KBM-7 (cell line): ENCODE measurements around the gene RPH3AL.

Experiments used
- DNase-seq: peaks from one replicate; pipeline ENCODE4 v3.0.0-alpha.2; 2015
- in situ Hi-C: fragments of 300-500 bp; cut with MboI; formaldehyde crosslinking; loops from 2 replicates; pipeline ENCODE4 v1.14.3; 2020; ENCODE audit warnings: low sequenced_read_pairs, low pct_unique_long_range_greater_than_20kb, mixed read lengths

RPH3AL gene

DNA sequence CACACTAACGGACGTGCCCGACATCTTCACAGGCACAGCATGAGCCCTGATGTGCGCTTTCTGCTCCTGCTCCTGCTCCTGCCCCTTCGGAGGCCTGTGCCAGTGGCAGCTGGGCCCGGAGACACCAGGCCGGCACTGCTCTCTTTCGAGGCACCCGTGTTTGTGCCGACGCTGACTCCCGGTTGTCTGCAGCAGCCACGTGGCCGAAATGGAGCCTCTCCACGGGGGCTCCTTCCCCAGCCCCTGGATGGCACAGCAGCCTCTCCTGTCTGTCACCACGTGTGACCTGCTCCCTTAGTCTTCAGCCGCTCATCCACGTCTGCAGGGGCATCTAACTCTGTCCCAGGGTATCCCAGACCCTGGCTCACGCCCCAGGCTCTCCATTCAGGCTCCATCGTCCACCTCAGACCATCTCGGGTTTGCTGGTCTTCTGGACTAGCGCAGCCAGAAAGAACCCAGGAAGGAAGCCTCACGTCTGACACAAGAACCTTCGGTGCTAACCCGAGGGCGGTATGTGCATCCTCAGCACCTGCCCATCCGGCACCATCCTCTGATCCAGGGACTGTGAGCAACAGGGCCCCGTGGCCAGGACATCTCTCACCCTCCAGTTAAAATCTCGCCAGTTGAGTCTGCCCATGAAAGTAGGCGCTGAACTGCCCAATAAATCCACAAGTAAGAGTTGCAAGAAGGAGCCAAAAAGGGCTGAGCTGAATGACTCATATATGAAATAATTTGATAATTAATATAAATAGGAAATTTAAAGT lies 4.2 kb upstream of the RPH3AL start:
- in situ Hi-C loops = no loop called here
- DNase-seq = no peak

DNA sequence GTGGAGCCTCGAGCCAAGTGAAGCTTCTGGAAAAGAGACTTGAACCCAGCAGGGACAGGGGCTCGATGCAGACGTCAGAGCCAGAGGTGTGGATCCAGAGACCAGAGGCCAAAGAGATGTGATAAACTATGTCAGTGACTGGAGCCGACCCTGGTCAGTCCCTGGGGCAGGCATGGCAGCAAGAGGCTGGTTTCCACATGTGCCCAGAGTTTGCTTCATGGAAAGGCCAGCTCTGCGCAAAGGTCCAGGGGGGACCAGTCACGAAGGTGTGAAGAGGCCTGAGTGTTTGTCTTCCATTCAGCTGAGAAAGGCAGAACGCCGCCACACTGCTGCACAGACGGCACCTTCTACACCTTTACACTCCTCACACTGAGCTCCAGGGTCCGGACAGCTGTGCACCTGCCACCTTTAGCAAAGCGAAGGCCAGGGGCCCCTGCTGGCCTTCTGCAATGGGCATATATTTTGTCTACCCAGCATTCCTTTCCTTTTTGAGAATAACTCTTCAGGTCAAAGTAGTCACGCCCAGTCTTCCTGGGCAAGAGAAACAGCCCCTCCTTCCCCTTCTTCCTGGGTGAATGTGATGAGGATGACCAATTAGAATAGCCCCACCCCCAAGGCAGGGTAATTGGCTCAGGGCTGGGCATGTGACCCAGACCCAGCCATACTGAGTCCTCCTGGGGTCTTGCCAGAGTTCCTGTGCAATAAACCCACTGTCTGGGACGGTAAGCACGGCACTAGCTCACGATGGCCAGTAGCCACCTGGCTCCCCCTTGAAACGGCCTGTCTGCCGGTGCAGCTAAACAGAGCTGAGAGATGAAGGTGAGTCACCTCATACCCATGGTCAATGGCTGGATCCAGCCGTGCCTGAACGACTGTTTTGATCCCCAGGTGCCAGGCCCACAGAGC lies 2.3 kb upstream of the RPH3AL start:
- in situ Hi-C loops = no loop called here
- no peak for DNase-seq

DNA sequence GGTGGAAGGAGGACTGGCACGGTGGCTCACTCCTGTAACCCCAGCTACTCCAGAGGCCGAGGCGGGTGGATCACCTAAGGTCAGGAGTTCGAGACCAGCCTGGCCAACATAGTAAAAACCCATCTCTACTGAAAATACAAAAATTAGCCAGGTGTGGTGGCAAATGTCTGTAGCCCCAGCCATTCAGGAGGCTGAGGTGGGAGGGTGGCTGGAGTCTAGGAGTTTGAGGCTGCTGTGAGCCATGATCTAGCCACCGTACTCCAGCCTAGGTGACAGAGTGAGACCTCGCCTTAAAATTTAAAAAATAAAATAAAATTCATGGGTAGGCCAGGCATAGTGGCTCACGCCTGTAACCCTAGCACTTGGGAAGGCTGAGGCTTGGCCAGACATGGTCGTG lies 1.2 kb upstream of the RPH3AL start:
- in situ Hi-C loops = no loop called here

DNA sequence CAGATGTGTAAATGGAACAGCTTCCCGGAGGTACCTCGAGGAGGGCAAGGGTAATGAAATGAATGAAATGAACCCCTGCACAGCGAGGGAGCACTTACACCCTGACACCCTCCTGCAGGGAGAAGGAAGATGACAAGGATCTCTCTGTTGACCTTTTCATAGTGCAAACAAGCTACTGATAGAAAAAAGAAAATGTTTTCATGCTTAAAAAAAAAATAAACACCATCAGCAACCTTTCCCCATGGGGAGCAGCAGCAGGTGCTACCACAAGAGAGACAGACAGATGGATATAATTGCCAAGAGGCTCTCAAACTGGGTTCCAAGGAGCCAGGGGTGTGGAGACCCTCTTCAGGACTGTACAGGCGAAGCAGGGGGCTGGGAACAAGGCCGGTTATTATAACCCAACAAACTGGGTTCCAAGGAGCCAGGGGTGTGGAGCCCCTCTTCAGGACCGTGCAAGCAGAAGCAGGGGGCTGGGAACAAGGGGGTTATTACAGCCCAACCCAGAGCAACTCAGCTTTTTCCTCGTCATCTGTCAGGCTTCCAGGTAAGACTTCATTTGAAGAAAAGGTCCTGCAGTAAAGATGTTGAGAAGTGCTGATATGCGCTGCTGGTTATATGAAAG lies 718 bp upstream of the RPH3AL start:
- in situ Hi-C loops = no loop called here
- DNase-seq = no peak

More for the DNA sequence above, 1.2 kb upstream of the RPH3AL start:
- no peak for DNase-seq

DNA sequence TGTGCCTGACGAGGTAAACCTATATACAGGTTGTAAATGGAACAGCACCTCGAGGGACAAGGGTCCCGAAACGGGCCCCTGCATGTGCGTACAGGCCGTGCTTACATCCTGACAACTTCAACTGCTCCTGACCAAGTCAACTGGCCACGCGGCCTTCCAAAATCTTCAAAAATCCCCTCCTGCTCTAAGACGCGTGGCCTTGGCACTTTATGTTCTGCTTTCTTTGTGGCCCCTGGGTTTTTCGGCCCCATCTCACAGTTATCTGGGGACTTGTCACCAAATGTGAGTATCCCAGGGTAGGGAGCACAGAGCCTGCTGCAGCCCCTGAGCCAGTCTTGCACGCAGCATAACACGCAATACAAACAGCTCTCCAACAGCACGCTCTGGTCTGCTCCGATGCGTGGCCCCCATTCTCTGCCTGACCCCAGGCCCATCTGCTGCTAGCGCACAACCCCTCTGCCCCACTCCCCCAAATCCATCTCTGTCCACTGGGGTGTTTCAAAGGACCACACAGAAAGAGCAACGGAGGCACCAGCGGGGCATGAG lies 659 bp downstream of the RPH3AL start:
- in situ Hi-C loops = no loop called here
- DNase-seq = no peak

DNA sequence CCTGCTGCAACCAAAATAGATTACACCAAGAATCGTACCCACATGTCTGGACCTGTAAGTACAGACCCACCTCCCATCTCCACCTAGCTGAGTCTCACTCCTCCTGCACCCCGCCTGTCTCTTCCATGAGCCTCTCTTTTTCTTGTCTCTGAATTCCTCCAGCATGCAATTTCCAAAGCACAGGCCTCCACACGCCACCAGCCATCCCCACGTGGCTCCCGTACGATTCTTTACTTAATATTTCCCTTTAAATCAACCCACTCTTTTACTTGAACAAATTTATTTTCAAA lies 1.2 kb downstream of the RPH3AL start:
- in situ Hi-C loops = no loop called here
- DNase-seq = no peak

DNA sequence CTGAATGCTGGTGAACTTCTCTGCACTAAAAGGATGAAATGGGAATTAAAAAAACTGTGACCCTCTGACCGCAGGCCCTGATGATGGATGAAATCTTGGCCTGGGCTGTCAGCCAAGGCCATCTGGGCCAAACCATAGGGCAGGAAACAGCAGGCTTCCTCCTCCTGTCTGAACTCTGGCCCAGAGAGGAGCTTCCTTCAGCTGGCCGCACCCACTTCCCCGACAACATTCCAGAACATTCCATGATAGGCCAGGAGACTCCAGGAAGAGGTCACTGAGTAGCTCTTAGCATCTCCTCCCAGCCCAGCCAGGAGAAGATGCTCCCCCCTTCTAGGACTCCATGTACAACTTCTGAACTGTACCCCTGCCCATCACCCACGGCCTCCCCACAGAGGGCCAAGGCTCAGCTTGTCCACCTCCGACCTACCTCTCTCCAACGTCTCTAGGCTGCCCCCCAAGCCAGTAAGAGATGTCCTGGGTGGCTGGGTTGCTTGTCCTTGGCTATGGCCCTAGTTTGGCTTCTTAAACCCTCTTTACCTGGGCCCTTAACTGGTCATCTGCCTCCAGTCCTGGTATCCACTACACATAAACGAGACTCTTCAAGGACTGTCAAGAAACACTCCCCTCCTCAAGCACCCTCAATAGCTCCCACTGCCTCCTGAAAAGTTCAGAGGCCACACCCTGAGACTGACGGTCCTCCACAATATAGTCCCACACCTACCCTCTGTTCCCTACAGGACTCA lies 1.7 kb downstream of the RPH3AL start:
- DNase-seq = peak; percentile 74
- in situ Hi-C loops = no loop called here

DNA sequence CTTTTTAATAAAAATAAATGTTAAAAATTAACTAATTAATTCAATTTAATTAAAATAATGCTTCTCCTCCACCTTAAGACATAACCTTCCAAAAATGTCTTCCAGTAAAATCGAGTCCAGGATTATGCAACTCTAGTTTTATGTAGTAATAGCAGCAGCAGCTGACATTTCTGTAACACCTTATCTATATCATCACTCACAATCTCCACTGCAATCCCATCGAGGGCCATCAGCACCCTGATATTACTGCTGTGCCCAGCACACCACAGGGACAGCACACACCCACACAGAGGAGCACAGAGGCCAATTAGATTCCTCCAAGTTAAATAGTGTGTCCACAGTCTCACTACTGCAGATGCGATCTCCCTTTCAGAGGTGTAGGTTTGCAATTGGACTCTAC lies 2.9 kb downstream of the RPH3AL start:
- in situ Hi-C loops = no loop called here
- no peak for DNase-seq

DNA sequence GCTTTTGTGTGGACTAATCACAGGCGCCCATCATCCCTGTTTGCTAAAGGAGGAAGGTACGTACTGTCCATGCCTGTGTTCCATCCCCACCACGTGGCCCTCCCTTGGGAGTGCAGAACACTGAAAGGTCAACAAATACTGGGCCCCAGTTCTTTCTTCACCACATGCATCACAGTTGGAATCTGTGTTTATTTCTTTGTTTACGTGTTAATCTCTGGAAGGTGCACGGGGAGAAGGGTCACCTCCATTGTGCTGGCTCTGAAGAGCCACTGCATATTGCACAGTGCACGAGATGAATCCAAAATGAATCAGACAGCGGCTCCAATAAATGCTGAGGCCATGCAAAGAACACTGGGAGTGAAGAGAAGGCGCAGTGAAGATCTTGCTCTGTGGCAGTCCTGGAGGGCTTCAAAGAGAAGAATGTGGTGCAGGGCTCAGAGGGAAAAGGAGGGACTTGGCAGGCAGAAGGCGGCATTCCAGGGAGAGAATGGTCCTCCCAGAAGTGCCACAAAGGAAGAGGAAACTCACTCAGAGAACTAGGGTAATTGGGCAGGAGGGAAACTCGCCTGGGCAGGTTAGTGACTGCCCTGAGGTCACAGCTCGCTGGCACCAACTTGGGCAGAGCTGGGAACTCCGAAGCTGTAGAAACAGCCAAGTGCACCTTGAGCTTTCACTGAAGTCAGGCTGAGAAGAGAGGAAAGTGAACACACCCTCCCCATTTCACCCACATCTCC lies 3.7 kb downstream of the RPH3AL start:
- no peak for DNase-seq
- in situ Hi-C loops = no loop called here

DNA sequence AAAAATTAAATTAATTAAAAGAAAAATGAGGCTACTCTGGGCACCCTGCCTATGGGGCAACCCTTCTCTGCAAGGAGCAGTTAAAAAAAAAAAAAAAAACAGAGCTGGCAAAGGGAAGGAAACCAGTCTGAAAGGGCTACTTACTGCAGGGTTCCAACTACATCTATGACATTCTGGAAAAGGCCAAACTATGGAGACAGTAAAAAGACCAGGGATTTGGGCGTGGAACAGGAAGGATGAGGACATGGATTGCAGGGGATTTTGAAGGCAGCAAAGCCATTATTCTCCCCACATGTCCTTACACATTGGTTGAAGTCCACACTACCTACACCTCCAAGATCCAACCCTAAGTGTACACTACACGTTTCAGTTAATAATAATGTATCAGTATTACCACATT lies 4.6 kb downstream of the RPH3AL start:
- DNase-seq = no peak
- in situ Hi-C loops = no loop called here

DNA sequence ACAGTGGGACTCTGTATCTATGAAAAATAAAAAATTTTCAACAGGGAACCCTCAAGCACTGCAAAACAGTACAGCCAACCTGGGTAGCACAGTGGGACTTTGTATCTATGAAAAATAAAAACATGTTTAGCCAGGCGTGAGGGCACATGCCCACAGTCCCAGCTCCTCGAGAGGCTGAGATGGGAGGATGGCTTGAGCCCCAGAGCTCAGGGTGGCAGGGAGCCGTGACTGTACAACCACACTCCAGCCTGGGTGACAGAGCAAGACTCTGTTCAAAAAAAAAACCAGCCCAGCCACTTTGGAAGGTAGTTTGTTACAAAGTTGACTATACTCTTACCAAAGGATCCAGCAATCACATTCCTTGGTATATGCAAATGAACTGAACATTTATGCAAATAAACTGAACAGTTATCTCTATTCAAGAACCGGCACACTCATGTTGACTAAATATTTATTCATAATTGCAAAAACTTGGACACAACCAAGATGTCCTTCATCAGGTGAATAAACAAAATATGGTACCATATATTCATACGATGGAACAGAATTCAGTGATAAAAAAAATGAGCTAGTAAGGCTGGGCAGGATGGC lies 5.2 kb downstream of the RPH3AL start:
- no peak for DNase-seq
- in situ Hi-C loops = no loop called here

DNA sequence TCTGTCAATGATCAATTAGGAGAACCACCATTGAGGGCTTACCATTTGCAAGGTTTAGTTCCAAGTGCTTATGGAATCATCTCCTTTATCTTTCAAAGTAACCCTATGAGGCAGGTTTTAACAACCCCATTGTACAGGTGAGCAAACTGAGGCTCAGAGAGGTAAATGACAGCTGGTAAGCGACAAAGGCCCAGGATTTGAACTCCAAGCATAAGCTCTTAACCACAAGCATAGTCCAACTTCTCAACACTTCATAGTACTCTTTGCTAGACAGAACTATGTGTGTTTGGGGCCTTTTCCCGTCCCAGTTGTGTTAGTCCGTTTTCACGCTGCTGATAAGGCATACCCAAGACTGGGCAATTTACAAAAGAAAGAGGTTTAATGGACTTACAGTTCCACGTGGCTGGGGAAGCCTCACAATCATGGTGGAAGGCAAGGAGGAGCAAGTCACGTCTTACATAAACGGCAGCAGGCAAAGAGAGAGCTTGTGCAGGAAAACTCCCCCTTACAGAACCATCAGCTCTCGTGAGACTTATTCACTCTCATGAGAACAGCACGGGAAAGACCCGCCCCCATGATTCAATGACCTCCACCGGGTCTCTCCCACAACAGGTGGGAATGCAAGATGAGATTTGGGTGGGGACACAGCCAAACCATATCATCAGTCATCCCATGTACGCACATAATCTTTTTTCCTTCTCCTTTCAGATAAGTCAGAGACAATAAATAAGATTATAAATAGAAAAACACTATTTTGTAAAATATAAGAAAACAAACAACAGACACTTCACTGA lies 6.4 kb downstream of the RPH3AL start:
- in situ Hi-C loops = no loop called here
- no peak for DNase-seq

DNA sequence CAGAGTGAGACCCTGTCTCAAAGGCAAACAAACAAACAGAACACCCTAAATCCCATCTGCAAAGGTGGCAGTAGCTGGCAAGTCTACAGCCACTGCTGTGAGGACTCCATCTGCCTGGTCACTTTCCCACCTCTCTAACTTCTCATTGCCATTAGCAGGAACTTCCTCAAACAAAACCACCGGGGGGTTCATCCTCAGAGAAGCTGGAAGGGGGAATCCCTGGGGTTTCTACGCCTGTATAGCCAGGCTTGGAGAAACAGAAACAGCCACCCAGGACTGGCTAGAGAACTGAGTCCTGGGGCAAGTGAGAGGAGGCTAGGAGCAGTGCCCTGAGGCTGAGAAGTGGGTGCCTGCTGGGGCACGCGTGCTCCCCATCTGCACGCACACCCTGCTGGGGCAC lies 7.3 kb downstream of the RPH3AL start:
- DNase-seq = no peak
- in situ Hi-C loops = no loop called here

DNA sequence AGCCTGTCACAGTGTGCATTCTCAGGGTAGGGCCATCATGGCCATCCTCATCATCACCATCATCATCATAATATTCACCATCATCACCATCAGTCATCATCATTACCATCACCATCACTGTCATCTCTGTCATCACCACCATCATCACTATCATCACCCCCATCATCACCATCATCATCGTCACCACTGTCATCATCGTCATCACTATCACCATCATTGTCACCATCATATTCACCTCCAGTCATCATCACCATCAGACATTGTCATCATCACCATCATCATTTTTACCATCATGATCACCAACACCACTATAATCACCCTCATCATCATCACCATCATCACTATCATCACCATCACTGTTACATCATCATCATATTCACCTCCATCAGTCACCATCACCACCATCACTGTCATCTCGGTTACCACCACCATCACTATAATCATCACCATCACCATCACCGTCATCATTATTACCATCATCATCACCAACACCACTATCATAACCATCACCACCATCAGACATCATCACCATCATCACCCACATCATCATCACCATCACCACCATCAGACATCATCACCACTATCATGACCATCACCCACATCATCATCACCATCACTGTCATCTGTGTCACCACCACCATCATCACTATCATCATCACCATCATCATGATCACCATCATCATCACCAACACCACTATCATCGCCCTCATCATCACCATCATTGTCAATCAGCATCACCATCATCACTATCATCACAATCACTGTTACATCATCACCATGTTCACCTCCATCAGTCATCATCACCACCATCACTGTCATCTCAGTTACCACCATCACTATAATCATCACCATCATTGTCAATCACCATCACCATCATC lies 8.5 kb downstream of the RPH3AL start:
- no peak for DNase-seq
- in situ Hi-C loops = no loop called here

DNA sequence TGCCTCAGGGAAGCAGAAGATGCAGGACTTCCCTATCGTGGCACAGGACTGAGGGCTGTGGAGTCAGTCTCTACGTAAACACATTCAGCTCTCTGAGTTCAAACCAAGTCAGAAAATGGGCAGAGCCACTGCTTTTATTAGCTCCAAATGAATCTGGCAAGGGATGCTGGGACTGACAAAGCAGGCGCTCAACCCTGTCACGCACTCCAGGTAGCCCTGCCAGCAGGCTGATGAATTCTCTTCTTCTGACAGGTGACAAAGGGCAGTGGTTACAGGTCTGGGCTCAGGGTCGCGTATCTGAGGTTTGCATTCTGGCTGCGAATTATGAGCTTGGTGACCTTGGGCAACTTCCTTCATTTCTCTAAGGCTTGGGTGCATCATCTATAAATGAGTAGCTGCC lies 9.4 kb downstream of the RPH3AL start:
- in situ Hi-C loops = no loop called here
- no peak for DNase-seq

DNA sequence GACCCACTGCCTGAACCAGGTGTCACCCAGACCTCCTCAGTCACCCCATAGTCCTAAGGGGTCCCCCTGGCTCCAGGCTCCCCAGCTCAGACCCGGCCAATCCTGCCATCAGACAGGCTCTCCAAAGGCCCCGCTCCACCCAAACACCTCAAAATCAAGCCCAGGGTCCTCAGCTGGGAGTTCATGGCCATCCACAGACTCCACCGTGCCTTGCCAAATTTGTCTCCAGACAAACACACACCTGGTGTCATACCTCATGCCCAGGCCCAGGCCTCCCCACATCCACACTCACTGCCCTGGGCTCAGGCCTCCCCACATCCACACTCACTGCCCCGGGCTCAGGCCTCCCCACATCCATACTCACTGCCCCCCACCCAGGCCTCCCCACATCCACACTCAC lies 12.5 kb downstream of the RPH3AL start:
- no peak for DNase-seq
- in situ Hi-C loops = no loop called here
